NCI-H1436 (cell line): Measurements from ENCODE around the gene WDR11.

ENCODE experiments used
- DNase-seq: peaks from one replicate; lab custom pipeline; 2025; lab: John Stamatoyannopoulos, UW

The WDR11 gene

GRCh38 chr10:120850911-120851865 lies at the start of gene WDR11:
Gene WDR11, plus strand, starts transcription at chr10:120851362. Its CDS starts 59 bp downstream, at chr10:120851421.
- DNase-seq = peak; percentile 82

GRCh38 chr10:120802935-120803334 lies 48.2 kb upstream of the WDR11 start:
- DNase-seq = peak; percentile 3

GRCh38 chr10:120803972-120804371 lies 47.2 kb upstream of the WDR11 start:
- DNase-seq = no peak

GRCh38 chr10:120805014-120805812 lies 45.9 kb upstream of the WDR11 start:
- DNase-seq = no peak

GRCh38 chr10:120806081-120806480 lies 45.1 kb upstream of the WDR11 start:
- no peak for DNase-seq

GRCh38 chr10:120810298-120810697 lies 40.9 kb upstream of the WDR11 start:
- DNase-seq = no peak

GRCh38 chr10:120813085-120813484 lies 38.1 kb upstream of the WDR11 start:
- DNase-seq = no peak

GRCh38 chr10:120818301-120818700 lies 32.9 kb upstream of the WDR11 start:
- DNase-seq = no peak

- DNase-seq = no peak
These were observed 31.8 kb upstream of the WDR11 start for GRCh38 chr10:120819366-120819765.

GRCh38 chr10:120823266-120823665 lies 27.9 kb upstream of the WDR11 start:
- DNase-seq = no peak

GRCh38 chr10:120824881-120825309 lies 26.3 kb upstream of the WDR11 start:
- no peak for DNase-seq

GRCh38 chr10:120825878-120826769 lies 25.0 kb upstream of the WDR11 start:
- no peak for DNase-seq

GRCh38 chr10:120827251-120827875 lies 23.8 kb upstream of the WDR11 start:
- DNase-seq = no peak

GRCh38 chr10:120828763-120829319 lies 22.3 kb upstream of the WDR11 start:
- no peak for DNase-seq

GRCh38 chr10:120832106-120832505 lies 19.1 kb upstream of the WDR11 start:
- no peak for DNase-seq

GRCh38 chr10:120833222-120833928 lies 17.8 kb upstream of the WDR11 start:
- no peak for DNase-seq

GRCh38 chr10:120835603-120836002 lies 15.6 kb upstream of the WDR11 start:
- DNase-seq = no peak

- no peak for DNase-seq
These were observed 12.2 kb upstream of the WDR11 start for GRCh38 chr10:120838941-120839340.

GRCh38 chr10:120841522-120842189 lies 9.5 kb upstream of the WDR11 start:
- no peak for DNase-seq

- DNase-seq = no peak
These were observed 3.2 kb downstream of the WDR11 start for GRCh38 chr10:120854388-120854787.
